Muscle layer of colon (tissue), 2 donors: Measurements from ENCODE around the gene GLRA3.
"Not testable (repeated sequence)": the region's sequence is repeated elsewhere in the genome, so short reads cannot be mapped to it uniquely, and the experiment has no call there.

Source experiments
- H3K27ac ChIP-seq: one replicate; pipeline ENCODE4 v1.7.0; 2013; ENCODE audit warnings: low read depth, mild to moderate bottlenecking, low read length, moderate library complexity
- H3K27me3 ChIP-seq, 2 donors: one replicate each; pipeline ENCODE4 v1.7.0; 2013; ENCODE audit warnings: low read length in 2 of 2, mild to moderate bottlenecking in 2 of 2; ENCODE audit not compliant: insufficient read depth in 2 of 2, control insufficient read depth in 1 of 2
- H3K36me3 ChIP-seq: one replicate; pipeline ENCODE4 v1.7.0; 2013; ENCODE audit warnings: mild to moderate bottlenecking, low read length; ENCODE audit not compliant: insufficient read depth
- H3K4me1 ChIP-seq: one replicate; pipeline ENCODE4 v1.7.0; 2013; ENCODE audit warnings: mild to moderate bottlenecking, low read length; ENCODE audit not compliant: insufficient read depth
- H3K4me3 ChIP-seq, 2 donors: one replicate each; pipeline ENCODE4 v1.7.0; 2013; ENCODE audit warnings: low read length in 2 of 2, low read depth in 1 of 2, mild to moderate bottlenecking in 1 of 2, moderate library complexity in 1 of 2
- H3K9ac ChIP-seq: one replicate; pipeline ENCODE4 v1.7.0; 2013; ENCODE audit warnings: low read length
- H3K9me3 ChIP-seq: one replicate; pipeline ENCODE4 v1.7.0; 2013; ENCODE audit warnings: mild to moderate bottlenecking, low read length
- donor health status: abdominal sarcoma.
- donor health status: Adenocarcinoma of cecum.

GLRA3 gene

GRCh38 chr4:174648812-174649211 is 180.2 kb downstream of the GLRA3 start:
- H3K9ac ChIP-seq = no peak overlapping the region
- no peak overlapping the region for H3K27ac ChIP-seq
- H3K4me1 ChIP-seq = no peaks in the 10 kb centered on the region
- no peaks in the 10 kb centered on the region for H3K9me3 ChIP-seq
- H3K27me3 ChIP-seq = no peaks in the 10 kb centered on the region
- no peaks in the 10 kb centered on the region for H3K36me3 ChIP-seq
- no peak overlapping the region for H3K4me3 ChIP-seq

- Histone ChIP-seq H3K27me3 (no peaks in the 10 kb centered on the region), H3K9ac (no peak overlapping the region), H3K36me3 (no peaks in the 10 kb centered on the region), H3K27ac (no peak overlapping the region), H3K4me3 (no peak overlapping the region), H3K4me1 (no peaks in the 10 kb centered on the region), H3K9me3 (no peaks in the 10 kb centered on the region)
These were observed 182.7 kb downstream of the GLRA3 start for GRCh38 chr4:174646326-174646725.

GRCh38 chr4:174640146-174640545 is 188.9 kb downstream of the GLRA3 start:
- Histone ChIP-seq H3K36me3 (no peaks in the 10 kb centered on the region), H3K27me3 (no peaks in the 10 kb centered on the region), H3K9me3 (no peaks in the 10 kb centered on the region), H3K4me3 (no peak overlapping the region), H3K27ac (no peak overlapping the region), H3K9ac (no peak overlapping the region), H3K4me1 (no peaks in the 10 kb centered on the region)

- H3K9me3 ChIP-seq = no peaks in the 10 kb centered on the region
- no peak overlapping the region for H3K9ac ChIP-seq
- peaks cover 10% of the 10 kb centered on the region for H3K4me1 ChIP-seq
- no peaks in the 10 kb centered on the region for H3K36me3 ChIP-seq
- no peak overlapping the region for H3K27ac ChIP-seq
- H3K4me3 ChIP-seq = no peak overlapping the region
- H3K27me3 ChIP-seq = no peaks in the 10 kb centered on the region
These were observed 193.3 kb downstream of the GLRA3 start for GRCh38 chr4:174635732-174636131.

- Histone ChIP-seq H3K27me3 (no peaks in the 10 kb centered on the region), H3K27ac (no peak overlapping the region), H3K9me3 (no peaks in the 10 kb centered on the region), H3K36me3 (no peaks in the 10 kb centered on the region), H3K4me1 (peaks cover 14% of the 10 kb centered on the region), H3K9ac (no peak overlapping the region), H3K4me3 (no peak overlapping the region)
These were observed 195.6 kb downstream of the GLRA3 start for GRCh38 chr4:174633399-174633798.

- Histone ChIP-seq H3K9ac (no peak overlapping the region), H3K27me3 (no peaks in the 10 kb centered on the region), H3K4me3 (no peak overlapping the region), H3K4me1 (peaks cover 19% of the 10 kb centered on the region), H3K36me3 (no peaks in the 10 kb centered on the region), H3K27ac (no peak overlapping the region), H3K9me3 (no peaks in the 10 kb centered on the region)
These were observed 196.9 kb downstream of the GLRA3 start for GRCh38 chr4:174631901-174632758.

- not testable (repeated sequence) for H3K4me3 ChIP-seq, H3K36me3 ChIP-seq, H3K27ac ChIP-seq, H3K9ac ChIP-seq, H3K27me3 ChIP-seq, H3K9me3 ChIP-seq
- peaks cover 19% of the 10 kb centered on the region for H3K4me1 ChIP-seq
These were observed 199.1 kb downstream of the GLRA3 start for GRCh38 chr4:174629907-174630450.

- no peak overlapping the region for H3K9ac ChIP-seq
- no peaks in the 10 kb centered on the region for H3K9me3 ChIP-seq
- H3K36me3 ChIP-seq = no peaks in the 10 kb centered on the region
- no peak overlapping the region for H3K27ac ChIP-seq
- H3K27me3 ChIP-seq = no peaks in the 10 kb centered on the region
- H3K4me1 ChIP-seq = peaks cover 19% of the 10 kb centered on the region
- H3K4me3 ChIP-seq = no peak overlapping the region
These were observed 199.8 kb downstream of the GLRA3 start for GRCh38 chr4:174629265-174629664.

- peaks cover 19% of the 10 kb centered on the region for H3K4me1 ChIP-seq
- no peaks in the 10 kb centered on the region for H3K36me3 ChIP-seq
- H3K9ac ChIP-seq = no peak overlapping the region
- H3K9me3 ChIP-seq = no peaks in the 10 kb centered on the region
- no peak overlapping the region for H3K27ac ChIP-seq
- no peaks in the 10 kb centered on the region for H3K27me3 ChIP-seq
- H3K4me3 ChIP-seq = no peak overlapping the region
These were observed 200.9 kb downstream of the GLRA3 start for GRCh38 chr4:174628191-174628590.

GRCh38 chr4:174627473-174627872 is 201.6 kb downstream of the GLRA3 start:
- H3K27me3 ChIP-seq = no peaks in the 10 kb centered on the region
- peaks cover 19% of the 10 kb centered on the region for H3K4me1 ChIP-seq
- H3K36me3 ChIP-seq = no peaks in the 10 kb centered on the region
- no peak overlapping the region for H3K27ac ChIP-seq
- H3K4me3 ChIP-seq = no peak overlapping the region
- H3K9ac ChIP-seq = no peak overlapping the region
- H3K9me3 ChIP-seq = no peaks in the 10 kb centered on the region

- Histone ChIP-seq H3K27ac (no peak overlapping the region), H3K9ac (no peak overlapping the region), H3K9me3 (no peaks in the 10 kb centered on the region), H3K4me1 (peaks cover 12% of the 10 kb centered on the region), H3K4me3 (no peak overlapping the region), H3K36me3 (no peaks in the 10 kb centered on the region), H3K27me3 (no peaks in the 10 kb centered on the region)
These were observed 202.6 kb downstream of the GLRA3 start for GRCh38 chr4:174626342-174627008.
